Endothelial cell of umbilical vein (primary cell): ENCODE measurements around the gene SERPINB10. TPM values are rescaled to one million over a fixed set of nuclear protein-coding genes. Genes with fewer than 3 reads are reported as not detected.

ENCODE experiments used
- BruUV-seq: library from RNA; stranded (reverse); fragments of 400-500 nt; replicated peaks from 2 replicates; lab custom pipeline; 2021; lab: Mats Ljungman, UMichigan
- CTCF ChIA-PET: fragments of 300-600, 350-600 bp; sonication (Branson Sonifier 250); formaldehyde crosslinking; loops from one replicate; lab custom pipeline; 2021; ENCODE audit warnings: antibody characterized with exemption, inconsistent platforms; lab: Charles Lee
- POLR2A ChIA-PET: fragments of 300-600, 350-600 bp; sonication (Branson Sonifier 250); formaldehyde crosslinking; loops from one replicate; lab custom pipeline; 2021; ENCODE audit warnings: antibody characterized with exemption, inconsistent platforms; lab: Charles Lee
- DNase-seq: peaks from one replicate; pipeline ENCODE4 v3.0.0-alpha.2; 2011; ENCODE audit warnings: low read depth, low spot score
- FAIRE-seq: peaks from 2 replicates; lab custom pipeline; 2011; peaks lifted over from hg19 to GRCh38; lab: Jason Lieb, UNC
- H2AFZ ChIP-seq: 2 replicates; pipeline ENCODE4 v1.6.0; 2012; ENCODE audit warnings: low read depth, low read length, control low read depth, inconsistent platforms
- H3K27ac ChIP-seq: 2 replicates; pipeline ENCODE4 v1.5.1; 2011; ENCODE audit warnings: low read depth, mild to moderate bottlenecking, control low read depth, low read length, moderate library complexity; ENCODE audit not compliant: insufficient read depth
- H3K27me3 ChIP-seq, 2 experiments: 2 replicates each; pipeline versions ENCODE4 v1.6.0 to v1.6.1; 2011; ENCODE audit warnings: low read length in 2 of 2, mixed read lengths in 1 of 2; ENCODE audit not compliant: control insufficient read depth in 2 of 2, insufficient read depth in 2 of 2
- H3K36me3 ChIP-seq, 2 experiments: 2 replicates in 1 of 2; 3 replicates in 1 of 2; pipeline ENCODE4 v1.5.1; 2011; ENCODE audit warnings: low read length in 2 of 2, mild to moderate bottlenecking in 1 of 2, moderate library complexity in 1 of 2; ENCODE audit not compliant: control insufficient read depth in 2 of 2, insufficient read depth in 2 of 2; ENCODE audit errors: extremely low read depth in 1 of 2
- H3K4me1 ChIP-seq: 3 replicates; pipeline ENCODE4 v1.5.1; 2011; ENCODE audit warnings: mild to moderate bottlenecking, low read length; ENCODE audit not compliant: control insufficient read depth, insufficient read depth; ENCODE audit errors: extremely low read depth
- H3K4me2 ChIP-seq: 2 replicates; pipeline ENCODE4 v1.6.1; 2011; ENCODE audit warnings: low read length, control low read depth, mixed read lengths; ENCODE audit not compliant: insufficient read depth
- H3K4me3 ChIP-seq, 3 experiments: fragments of 200-600 bp in 1 of 3; sonication (generic), shearing (Covaris generic) in 1 of 3; replicated peaks in 1 of 3; 2 replicates each; pipeline ENCODE4 v1.5.1; 2011 to 2016; ENCODE audit warnings: control low read depth in 3 of 3, low read length in 3 of 3, mild to moderate bottlenecking in 2 of 3, inconsistent platforms in 1 of 3, low read depth in 1 of 3, moderate library complexity in 1 of 3; ENCODE audit not compliant: insufficient read depth in 1 of 3
- H3K79me2 ChIP-seq: 2 replicates; pipeline ENCODE4 v1.6.0; 2012; ENCODE audit warnings: low read length, inconsistent platforms; ENCODE audit not compliant: control insufficient read depth, insufficient read depth
- H3K9ac ChIP-seq: replicated peaks from 2 replicates; pipeline ENCODE3; 2011; ENCODE audit warnings: low read length, control low read depth; ENCODE audit not compliant: insufficient read depth; ENCODE audit errors: extremely low read depth
- H3K9me1 ChIP-seq: replicated peaks from 3 replicates; pipeline ENCODE4 v1.6.0; 2011; ENCODE audit warnings: mild to moderate bottlenecking, low read length; ENCODE audit not compliant: control insufficient read depth, insufficient read depth; ENCODE audit errors: extremely low read depth
- H3K9me3 ChIP-seq: replicated peaks from 2 replicates; pipeline ENCODE4 v1.5.1; 2012; ENCODE audit warnings: low read length, inconsistent platforms; ENCODE audit not compliant: control insufficient read depth, insufficient read depth
- H4K20me1 ChIP-seq: replicated peaks from 2 replicates; pipeline ENCODE3; 2011; ENCODE audit warnings: mild to moderate bottlenecking, low read length; ENCODE audit not compliant: control insufficient read depth, insufficient read depth; ENCODE audit errors: extremely low read depth
- CTCF ChIP-seq, 2 donors: IDR thresholded peaks; 1 replicate in 1 of 2; 2 replicates in 1 of 2; pipeline ENCODE4 v1.5.1; 2011; ENCODE audit warnings: low read length in 2 of 2, mild to moderate bottlenecking in 2 of 2, moderate library complexity in 2 of 2, control low read depth in 1 of 2, inconsistent platforms in 1 of 2, low read depth in 1 of 2; ENCODE audit not compliant: insufficient read depth in 1 of 2; ENCODE audit errors: extremely low read depth in 1 of 2
- EZH2 ChIP-seq: IDR thresholded peaks from 2 replicates; pipeline ENCODE4 v1.6.1; 2012; ENCODE audit warnings: borderline replicate concordance, low read depth, mild to moderate bottlenecking, moderate library complexity, low read length, inconsistent platforms; ENCODE audit not compliant: severe bottlenecking
- FOS ChIP-seq: IDR thresholded peaks from 2 replicates; pipeline ENCODE4 v1.6.1; 2011; ENCODE audit warnings: mild to moderate bottlenecking, low read length, moderate library complexity, borderline replicate concordance; ENCODE audit not compliant: insufficient read depth
- GATA2 ChIP-seq: IDR thresholded peaks from 2 replicates; pipeline ENCODE4 v1.7.0; 2011; ENCODE audit warnings: low read depth, mild to moderate bottlenecking, moderate library complexity, mixed read lengths, low read length; ENCODE audit not compliant: insufficient read length, insufficient read depth
- JUN ChIP-seq: IDR thresholded peaks from 2 replicates; pipeline ENCODE4 v1.6.1; 2011; ENCODE audit warnings: borderline replicate concordance, low read depth; ENCODE audit not compliant: insufficient read length, insufficient read depth
- MAX ChIP-seq: IDR thresholded peaks from 2 replicates; pipeline ENCODE4 v1.6.1; 2011; ENCODE audit not compliant: insufficient read depth, insufficient read length
- MYC ChIP-seq: IDR thresholded peaks from one replicate; pipeline ENCODE4 v1.6.1; 2011; ENCODE audit warnings: mild to moderate bottlenecking, low read depth, low read length
- POLR2A ChIP-seq: IDR thresholded peaks from 2 replicates; pipeline ENCODE4 v1.6.1; 2012; ENCODE audit warnings: low read depth, mild to moderate bottlenecking, control low read depth, low read length
- POLR2AphosphoS5 ChIP-seq: IDR thresholded peaks from 2 replicates; pipeline ENCODE4 v1.6.1; 2012; ENCODE audit warnings: low read depth, mild to moderate bottlenecking, control low read depth, low read length, moderate library complexity; ENCODE audit not compliant: insufficient read depth
- dilution Hi-C: fragments of 300-500 bp; cut with MboI; formaldehyde crosslinking; loops from one replicate; pipeline ENCODE4 v1.15.0; 2019; ENCODE audit warnings: low sequenced_read_pairs; ENCODE audit not compliant: extremely low pct_ligation_motif_present
- intact Hi-C: fragments of 100-400 bp; cut with micrococcal nuclease; formaldehyde crosslinking; loops from one replicate; pipeline ENCODE4 v1.10.0; 2022
- polyA plus RNA-seq, 4 experiments: library from polyadenylated mRNA; depleted of rRNA in 3 of 4; stranded (reverse) in 3 of 4; unstranded in 1 of 4; fragments of >200 nt; gene quantifications; 2 replicates each; pipeline versions ENCODE4 v1.2.1 to v1.2.3, GENCODE V29; 2011 to 2012; ENCODE audit warnings: missing spikeins in 1 of 4
- total RNA-seq: library from RNA; stranded (reverse); gene quantifications from 2 replicates; pipeline ENCODE4 v1.2.3, GENCODE V29; 2021

SERPINB10 gene
- total and polyA plus RNA-seq, 2 donors (not counting 3 experiments of a cell fraction or from before 2014, with no cell fraction given) = not detected

GRCh38 chr18:63980896-63981460 is 73.2 kb downstream of the SERPINB10 start:
- peaks cover 7 to 8% of the 10 kb centered on the region in 2 experiments for H3K36me3 ChIP-seq
- no peaks in the 10 kb centered on the region for H4K20me1 ChIP-seq
- H3K9me1 ChIP-seq = no peaks in the 10 kb centered on the region
- BruUV-seq = no TSS peak
- dilution Hi-C loops (no loop called here), intact Hi-C loops (no loop called here)
- no peak overlapping the region for H3K4me3 ChIP-seq
- no peak overlapping the region for H3K27ac ChIP-seq
- H3K4me2 ChIP-seq = no peak overlapping the region
- no peak for FAIRE-seq
- H3K27me3 ChIP-seq = no peaks in the 10 kb centered on the region
- H2AFZ ChIP-seq = no peak overlapping the region
- DNase-seq = no peak
- peaks cover 23% of the 10 kb centered on the region for H3K79me2 ChIP-seq
- H3K4me1 ChIP-seq = peaks cover 2% of the 10 kb centered on the region
- POLR2A ChIA-PET = no interaction called here
- H3K9ac ChIP-seq = no peak overlapping the region
- CTCF ChIA-PET = no interaction called here
- H3K9me3 ChIP-seq = no peaks in the 10 kb centered on the region
- TF ChIP-seq POLR2A = no peak
- no peak for TF ChIP-seq EZH2
- no peak for TF ChIP-seq POLR2AphosphoS5
- no peak for TF ChIP-seq GATA2
- TF ChIP-seq MAX = no peak
- TF ChIP-seq CTCF (IDR thresholded peaks at IDR 0.05; ENCODE audit: extremely low read depth in 1 of 2, insufficient read depth in 1 of 2, low read depth in 1 of 2, low read length in 2 of 2) = no peak
- no peak for TF ChIP-seq JUN
- TF ChIP-seq FOS = no peak
- no peak for TF ChIP-seq MYC
